ENCODE results near the gene PMEPA1. TPM values are rescaled to one million over a fixed set of nuclear protein-coding genes. Genes with fewer than 3 reads are reported as not detected.
A peak's percentile ranks its signal among the peaks of the same experiment; 100 is the strongest.

The PMEPA1 gene
- total RNA-seq, 1 donor from 2014 or later, result 2.7 TPM

DNA sequence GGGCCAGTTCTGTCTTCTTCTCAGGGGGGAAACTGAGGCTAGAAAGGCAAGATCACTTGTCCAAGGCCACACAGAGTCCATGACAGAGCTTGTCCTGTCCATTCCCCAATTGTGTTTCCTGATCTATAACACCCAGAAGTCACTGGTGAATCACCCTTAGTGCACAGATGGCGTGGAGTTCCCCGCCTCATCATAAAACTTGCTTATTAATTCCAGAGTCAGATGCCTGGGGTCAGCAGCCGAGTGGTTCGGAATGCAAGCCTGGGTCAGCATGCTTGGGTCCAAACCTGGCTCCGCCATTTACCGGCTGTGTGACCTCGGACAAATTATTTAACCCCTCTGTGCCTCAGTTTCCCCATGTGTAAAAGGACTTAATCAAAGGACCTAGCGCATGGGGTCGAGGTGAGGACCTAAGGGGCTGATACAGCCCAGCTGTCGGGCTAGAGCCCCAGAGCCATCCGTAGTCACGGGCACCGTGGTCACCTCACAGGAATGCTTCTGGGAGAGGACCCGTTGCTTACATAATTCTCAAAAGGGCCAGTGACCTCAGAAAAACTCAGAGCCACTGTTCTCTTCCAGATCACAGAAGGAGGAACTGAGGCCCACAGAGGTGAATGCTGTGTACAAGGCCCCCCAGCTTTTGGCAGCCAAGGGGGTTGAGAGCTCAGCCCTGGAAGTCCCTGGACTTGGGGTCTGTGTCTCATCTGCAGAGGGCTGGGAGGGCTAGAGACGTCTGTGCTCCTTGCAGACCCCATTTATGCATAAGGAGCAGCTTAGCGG lies 88.2 kb downstream of the PMEPA1 start:
- no peak for ATAC-seq

DNA sequence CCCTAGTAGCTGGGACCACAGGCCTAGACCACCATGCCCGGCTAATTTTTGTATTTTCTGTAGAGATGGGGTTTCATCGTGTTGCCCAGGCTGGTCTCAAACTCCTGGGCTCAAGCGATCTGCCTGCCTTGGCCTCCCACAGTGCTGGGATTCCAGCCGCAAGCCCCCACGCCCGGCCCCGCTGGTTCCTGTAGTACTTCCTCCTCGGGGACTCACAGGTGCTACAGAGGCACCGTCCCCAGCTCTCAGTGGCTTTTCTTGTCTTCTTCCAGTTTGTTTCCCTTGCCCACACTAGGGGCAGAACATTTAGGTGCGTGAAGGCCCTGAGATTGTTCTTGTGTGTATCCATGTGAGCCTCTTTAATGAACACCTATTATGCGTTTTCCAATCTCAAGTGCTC lies 88.8 kb downstream of the PMEPA1 start:
- no peak for ATAC-seq

DNA sequence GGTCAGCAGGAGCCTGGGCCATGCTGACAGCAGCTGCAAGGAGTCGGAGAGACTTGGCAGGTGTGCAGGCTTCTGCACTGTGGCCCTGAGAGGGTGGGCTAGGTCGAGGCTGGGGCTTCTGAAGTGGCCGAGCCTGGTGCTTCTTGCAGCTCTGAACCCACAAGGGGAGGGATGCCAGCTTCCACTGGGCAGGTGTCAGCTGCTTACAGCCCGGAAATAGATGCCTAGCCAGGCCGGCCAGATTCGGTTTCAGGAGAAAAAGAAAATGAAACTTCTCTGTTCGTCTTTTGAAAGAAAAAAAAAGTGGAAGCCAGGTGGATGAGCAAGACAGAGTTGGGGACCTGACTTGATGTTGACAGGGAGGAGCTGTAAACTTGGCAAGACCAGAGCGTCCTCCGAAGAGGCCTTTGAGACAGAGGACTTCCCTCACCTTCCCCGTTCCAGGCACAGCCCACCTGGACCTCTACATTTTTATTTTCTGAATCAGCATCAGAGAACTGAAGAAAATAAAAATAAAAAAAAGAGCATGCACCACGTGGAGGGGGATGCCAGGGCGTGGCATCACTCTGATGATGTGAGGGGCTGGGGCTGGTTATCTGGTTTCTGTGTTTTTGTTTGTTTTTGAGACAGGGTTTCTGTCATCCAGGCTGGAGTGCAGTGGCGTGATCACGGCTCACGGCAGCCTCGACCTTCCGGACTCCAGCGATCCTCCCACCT lies 89.4 kb downstream of the PMEPA1 start, which contains the start of gene ZBP1:
Gene ZBP1, minus strand, starts transcription at position 153 of the 717 bp plus-strand sequence. Its CDS starts 131 bp downstream, at position 22.
- no peak for ATAC-seq

DNA sequence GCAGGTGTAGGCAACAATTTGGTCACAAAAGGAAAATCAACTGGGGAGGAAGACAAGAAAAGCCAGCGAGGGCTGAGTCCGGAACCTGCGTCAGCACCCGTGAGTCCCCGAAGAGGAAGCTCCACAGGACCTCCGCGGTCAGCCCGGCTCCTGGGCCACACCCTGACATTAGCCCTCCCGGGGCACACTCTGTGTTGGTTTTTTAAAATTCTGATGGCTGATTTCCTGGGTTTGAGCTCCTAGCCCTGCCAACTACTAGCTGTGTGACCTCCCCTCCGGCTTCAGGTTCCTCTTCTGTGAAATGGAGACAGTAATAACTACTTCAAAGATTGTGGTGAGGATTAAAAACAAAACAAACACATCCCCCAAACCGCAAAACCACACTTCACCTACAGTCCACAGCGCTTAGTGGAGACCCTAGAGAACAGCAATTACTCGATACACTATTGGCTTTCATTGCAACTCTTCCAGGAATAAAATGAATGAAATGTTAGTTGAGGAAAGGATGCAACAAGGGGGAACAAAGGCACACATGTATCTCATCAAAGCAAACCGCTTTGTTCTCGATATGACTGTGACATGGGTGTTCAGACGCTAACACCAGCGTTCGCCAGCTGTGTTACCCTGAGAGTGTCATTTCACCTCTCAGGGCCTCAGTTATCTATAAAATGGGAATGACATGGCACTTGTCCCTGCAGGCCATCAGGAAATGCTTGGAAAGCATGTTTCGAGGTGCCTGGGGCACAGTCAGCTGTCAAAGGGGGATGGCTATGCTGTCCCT lies 90.6 kb downstream of the PMEPA1 start:
- ATAC-seq, result peak; percentile 20

DNA sequence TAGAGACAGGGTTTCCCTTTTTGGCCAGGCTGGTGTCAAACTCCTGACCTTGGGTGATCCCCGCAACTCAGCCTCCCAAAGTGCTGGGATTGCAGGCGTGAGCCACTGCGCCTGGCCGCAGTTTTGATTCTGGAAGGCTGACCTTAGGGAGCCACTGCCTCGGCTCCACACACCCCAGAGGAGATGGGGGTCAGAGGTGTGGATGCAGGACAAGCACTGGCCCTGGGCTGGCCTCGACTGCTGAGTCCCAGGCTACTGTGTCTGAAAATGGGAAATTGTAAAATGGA lies 91.1 kb downstream of the PMEPA1 start:
- no peak for ATAC-seq

DNA sequence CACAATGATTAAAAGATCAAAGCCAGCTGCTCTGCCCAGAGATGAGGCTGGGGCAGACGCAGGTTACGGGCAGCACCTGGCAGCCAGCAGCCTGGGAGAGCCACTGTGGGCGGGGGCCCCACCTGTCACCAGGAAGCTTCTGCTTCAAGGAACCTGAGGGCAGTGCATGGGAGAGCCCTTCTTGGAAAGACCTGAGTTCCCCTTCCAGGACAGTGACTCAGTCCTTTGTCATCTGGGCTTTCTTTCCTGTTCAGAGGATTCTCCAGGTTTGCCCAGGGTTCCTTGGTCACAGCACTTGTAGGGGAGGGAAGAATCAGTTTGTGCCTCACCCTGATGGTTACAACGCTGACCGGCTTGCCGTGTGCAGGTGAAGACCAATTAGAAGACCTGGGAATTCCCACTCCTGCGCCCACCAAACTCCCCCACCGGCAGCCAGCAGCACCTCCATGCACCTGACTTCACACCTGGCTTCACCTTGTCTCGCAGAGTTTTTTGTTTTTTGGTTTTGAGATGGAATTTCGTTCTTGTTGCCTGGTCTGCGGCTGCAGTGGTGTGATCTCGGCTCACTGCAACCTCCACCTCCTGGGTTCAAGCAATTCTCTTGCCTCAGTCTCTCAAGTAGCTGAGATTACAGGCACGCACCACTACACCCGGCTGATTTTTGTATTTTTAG lies 91.6 kb downstream of the PMEPA1 start:
- ATAC-seq, result peak; percentile 72

DNA sequence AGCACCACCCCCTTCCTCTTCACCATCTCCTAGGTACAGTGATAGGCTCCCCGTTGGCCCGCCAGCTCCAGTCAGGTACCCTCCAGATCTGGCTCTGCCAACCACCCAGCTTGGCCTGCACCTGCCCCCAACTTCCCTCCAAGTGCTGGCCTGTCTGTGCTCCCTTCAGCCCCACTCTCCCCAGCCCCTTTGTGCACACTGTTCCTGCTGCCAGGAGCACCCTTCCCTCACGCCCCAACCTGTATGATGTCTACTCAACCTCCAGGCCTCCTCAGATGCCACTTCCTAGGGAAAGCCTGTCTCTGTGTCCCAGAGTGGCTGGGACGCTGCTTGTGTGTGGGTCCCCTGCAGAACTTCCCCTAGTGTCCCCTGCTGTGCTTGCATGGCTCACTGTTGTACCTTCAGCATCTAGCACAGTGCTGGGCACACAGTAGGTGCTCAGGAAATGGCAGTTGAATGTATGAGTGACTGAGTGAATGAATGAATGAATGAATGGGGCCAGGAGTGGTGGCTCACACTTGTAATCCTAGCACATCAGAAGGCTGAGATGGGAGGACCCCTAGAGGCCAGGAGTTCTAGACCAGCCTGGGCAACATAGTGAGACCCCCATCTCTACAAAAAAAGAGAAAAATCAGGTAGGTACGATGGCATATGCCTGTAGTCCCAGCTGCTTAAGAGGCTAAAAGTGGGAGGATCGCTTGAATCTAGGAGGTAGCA lies 92.6 kb downstream of the PMEPA1 start:
- no peak for ATAC-seq

DNA sequence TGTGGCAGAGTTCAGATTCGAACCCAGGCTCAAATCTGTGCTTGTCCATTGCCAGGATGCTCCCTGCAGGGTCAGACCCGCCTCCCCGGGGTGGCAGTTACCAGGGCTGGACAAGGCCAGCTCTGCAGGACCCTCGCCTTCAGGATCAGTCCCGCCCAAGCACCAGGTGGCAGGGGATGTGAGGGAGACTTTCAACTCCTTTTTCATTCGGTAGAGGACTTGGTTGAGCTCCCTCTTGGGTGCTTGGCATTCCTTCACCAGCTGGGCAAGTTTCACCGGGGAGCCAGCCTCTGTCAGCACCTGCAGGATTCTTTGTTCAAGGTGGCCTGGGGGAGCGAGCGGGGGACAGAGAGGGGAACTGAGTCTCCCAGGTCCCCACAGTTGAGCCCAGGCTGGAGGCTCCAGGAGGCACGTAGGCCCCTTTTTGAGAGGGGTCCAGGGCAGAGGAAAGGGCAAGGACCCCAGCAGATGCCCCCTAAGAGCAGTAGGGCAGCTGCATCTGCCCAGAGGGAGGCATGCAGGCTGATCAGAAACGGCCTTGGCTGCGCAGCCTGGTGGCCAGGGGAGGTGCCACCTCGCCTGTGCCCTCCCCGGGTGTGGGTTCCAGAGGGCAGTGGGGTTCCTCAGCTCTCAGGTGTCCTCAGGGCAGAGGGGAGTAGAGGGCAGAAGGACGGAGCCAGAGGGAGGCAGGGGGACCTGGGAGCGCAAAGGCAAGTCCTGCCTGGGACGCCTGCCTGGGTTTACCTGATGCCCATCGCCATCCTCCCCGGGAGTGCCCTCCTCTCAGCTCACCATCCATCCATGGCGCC lies 93.5 kb downstream of the PMEPA1 start:
- ATAC-seq, result no peak

DNA sequence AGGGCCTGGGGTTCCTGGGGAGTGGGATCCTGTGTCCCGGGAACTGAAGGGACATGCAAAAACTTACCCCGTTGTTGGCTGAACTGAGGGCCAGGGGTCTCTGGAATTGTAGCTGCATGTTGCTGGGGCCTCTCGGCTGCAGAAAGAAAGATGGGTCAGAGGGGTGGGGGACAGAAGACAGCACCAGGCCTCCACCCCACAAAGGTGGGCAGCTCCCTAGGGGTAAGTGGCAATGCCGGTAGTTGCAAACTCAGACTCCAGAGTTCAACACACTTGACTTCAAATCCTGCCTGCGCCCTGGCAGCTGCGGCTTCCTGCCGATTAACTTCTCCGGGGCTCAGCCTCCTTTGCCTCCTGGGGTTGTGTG lies 94.4 kb downstream of the PMEPA1 start:
- ATAC-seq, result no peak

DNA sequence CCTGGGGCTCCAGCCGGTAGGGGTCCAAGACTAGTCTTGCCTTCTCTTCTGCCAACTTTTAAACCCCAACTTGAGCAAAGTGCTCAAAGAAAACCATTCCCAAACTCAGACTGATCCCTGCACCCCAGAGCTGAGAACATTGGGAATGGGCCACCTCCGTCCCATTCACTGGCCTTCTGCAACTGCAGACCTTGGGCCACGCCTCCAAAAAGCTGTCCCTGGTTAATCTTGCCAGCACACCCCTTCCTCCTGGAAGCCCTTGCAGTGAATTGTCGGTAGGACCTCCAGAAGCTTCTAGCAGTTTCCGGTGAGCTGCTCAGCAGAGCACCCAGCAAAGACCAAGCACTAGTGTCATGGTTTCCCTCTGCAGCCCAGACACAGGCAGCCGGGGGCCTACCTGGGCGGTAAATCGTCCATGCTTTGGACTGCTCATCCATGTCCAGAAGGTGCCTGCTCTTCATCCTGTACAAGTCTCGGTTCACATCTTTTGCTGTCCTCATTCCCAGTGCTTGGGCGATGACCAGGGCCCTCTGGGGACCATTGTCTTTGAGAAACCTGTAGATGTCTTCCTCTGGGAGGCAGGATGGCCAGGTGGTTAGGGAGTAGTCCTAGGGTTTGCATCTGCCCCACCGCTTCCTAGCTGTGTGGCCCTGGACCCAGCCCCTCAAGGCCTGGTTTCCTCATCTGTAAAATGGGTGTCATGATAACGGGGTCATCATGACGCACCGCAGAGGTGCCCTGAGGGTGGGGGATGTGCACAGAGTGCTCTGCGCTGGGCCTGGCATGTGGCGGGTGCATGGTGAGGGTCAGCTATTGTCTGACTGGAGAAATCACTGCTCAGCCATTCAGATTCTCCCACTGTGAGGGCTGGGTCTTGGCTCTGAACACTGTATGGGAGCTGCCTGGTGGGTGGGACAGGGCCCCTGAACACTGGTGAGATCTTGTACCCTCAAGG lies 95.0 kb downstream of the PMEPA1 start:
- no peak for ATAC-seq

DNA sequence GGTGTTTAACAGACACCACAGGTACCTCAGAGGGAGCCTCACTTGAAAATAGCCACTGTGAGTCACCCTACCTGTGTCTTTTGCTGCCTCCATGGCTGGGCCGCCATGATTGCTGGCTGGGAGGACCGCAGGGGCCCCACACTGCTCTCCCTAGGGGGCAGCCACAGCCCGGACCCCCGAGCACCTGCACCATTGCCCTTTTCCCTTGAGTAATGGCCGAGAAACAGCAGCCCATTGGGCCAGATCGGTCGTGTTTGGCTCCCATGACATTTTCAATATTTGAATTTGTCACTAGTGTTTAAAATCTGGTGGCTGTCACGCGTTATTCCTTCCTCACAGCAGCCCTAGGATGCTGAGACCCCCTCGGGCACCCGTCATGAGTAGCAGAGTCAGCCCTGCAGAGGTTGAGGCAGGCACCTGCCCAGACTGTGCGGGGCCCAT lies 96.3 kb downstream of the PMEPA1 start:
- ATAC-seq, result no peak

DNA sequence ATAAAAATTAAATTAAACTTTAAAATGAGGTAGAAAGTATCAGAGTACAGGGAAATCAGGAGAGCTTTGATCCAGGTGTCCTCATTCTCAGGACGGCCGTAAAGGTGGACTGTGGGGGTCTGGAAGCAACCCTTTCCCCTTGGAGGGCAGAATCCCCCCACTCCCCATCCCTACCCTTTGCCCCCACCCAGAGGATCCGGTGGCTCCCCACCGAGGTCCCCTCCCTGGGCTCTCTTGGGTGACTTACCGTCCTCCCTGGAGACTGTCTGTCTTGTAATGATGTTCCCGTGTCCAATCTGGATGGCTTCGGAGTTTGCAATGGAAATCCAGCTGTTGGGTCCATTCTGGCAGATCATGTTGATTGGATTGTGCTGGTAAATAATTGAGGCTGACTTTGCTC lies 96.9 kb downstream of the PMEPA1 start:
- ATAC-seq, result no peak

DNA sequence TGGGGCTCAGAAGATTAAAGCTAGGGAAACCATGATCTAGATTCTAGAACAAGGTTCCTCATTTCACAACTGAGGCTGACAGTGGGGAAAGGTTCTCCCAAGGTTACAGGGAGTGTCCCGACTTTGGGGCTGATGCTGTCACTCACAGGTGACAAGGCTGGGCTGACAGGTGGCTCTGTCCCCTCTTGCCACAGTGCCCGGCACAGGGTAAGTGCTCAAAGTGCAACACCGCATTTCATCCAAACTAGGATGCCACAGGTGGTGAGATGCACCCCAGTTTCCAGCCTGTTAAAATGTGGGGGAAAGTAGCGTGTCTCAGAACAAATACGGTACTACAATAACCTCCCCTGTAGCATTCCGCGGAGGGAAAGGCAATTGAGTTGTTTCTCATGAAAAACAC lies 97.4 kb downstream of the PMEPA1 start:
- no peak for ATAC-seq

DNA sequence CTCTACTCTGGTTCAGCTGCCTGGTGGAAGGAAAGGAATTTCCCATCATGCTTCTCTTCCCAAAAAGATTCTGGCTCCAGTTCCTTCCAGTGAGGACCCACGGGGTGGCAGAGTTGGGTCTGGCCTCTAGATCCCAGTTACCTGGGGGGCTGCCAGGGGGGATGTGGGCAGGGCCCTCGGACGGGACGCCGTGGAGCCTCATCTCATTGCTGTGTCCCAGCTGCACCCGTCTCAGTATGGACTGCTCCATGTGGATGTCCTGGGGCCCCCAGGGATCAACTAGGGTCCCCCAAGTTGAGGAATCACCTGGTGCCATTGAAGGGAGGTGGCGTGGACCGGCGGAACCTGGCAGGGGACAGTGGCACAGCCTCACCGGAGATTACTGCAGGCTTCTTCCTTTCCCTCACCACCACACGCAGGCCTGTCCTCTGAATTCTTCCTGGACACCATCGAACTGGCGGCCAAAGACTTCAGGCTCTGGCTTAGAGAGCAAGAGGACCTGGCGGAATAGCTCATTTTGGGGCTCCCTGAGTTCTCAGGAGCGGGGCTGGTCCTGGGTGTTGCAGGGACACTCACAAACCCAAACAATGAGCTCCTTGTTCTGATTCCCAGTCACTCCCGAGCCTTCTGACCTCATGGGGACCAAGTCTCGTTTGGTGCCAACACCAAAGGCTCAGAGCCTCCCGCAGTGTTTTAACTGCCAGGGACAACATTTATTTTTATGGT lies 98.1 kb downstream of the PMEPA1 start:
- ATAC-seq, result no peak

DNA sequence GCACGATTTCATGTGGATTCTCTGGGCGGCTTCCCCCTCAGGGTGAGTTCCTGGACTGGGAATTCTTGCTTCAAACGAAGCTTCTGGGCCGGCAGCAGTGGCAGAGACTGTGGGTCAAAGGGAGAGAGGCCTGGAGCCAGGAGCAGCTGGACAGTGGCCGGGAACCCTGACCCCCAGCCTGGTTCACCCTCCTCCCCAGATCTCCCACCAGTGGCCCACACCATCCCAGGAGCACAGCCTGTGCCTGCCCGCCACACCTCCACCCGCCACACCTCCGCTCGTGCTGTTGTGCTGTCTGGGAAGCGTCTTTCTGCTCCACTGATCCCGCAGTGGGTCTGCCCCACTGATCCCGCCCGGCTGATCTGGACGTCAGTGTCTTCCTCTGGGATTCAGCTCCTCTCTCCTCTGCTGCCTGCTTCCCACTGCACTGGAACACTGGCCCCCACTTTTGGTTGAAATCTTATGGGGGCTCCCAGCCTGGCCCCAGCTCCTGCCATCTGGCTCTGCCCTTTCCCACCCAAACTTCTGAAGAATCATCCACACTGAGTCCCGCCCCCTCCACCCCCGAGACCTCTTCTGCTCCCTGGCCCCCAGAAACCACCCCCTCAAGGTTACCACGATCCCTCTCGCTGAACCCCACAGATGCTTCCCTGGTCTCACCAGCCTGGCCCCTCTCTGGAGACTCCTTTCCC lies 99.4 kb downstream of the PMEPA1 start:
- no peak for ATAC-seq

DNA sequence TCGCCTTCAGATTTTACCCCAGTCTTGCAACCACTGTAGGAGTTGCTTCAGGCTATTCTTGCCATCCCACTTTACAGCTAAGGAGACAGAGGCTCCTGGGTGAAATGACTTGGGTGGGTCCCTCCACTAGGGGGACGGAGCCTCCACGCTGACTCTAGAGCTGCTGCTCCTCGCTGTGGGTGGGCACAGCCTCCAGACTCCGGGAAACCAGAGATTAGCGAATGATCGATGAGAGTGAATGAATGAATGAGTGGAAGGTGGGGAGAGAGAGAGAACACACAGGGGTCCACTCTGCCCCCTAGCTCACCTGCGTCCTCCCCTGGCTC lies 100.0 kb downstream of the PMEPA1 start:
- ATAC-seq, result no peak

DNA sequence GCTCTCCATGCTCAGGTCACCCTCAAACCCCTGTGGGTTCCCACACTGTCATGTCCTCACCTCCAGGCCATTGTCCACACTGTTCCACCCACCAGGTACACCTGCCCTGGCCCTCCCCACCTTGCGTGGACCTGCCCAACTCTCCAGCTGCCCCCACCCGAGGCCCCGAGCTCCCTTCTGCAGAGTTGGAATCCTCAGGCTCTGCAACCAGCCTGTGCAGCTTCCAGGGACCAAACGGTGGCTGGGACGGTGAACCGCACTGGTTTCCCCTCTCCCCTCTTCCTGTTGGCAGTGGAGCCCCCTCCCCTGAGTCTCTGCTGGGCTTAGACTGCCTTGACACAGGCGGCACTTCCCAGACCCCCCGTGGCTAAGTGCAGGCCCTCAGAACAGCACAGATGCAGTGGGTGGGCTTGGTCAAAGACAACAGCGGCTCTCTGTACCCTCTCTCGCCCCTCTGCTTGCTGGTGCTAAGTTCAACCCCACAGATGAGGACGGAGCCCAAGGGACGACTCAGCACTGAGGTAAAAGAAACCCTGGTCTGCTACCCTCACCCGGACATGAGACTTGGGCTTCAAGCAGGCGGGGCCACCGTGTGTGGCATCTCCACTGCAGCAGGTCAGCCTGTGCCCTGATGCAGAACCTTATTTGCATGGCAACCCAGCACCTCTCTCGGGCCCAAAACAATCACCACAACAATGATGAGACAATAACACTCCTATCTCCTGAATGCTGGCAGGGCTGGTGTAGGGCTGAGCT lies 100.6 kb downstream of the PMEPA1 start:
- no peak for ATAC-seq

DNA sequence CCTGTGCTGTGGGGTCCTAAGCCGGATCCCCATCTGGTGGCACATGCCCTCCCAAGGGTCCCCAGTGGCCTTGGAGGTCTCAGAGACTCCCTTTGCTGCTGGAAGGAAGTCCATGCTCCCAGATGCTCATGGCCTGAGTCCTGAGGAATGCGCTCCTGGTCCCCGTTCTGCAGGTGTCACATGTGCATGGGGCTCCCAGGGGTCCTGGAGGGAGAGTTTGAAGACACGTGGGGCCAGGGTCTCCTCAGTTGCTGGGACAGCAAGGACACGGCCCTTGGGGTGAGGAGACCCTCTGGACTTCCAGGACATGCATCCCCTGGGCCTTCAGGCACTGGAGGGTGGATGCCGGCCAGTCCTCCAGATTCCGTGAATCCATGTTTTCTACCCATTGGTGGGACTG lies 101.3 kb downstream of the PMEPA1 start:
- no peak for ATAC-seq

Data from esophagus mucosa (tissue), 1 donor.